Activated T-cell treated with anti-CD3 and anti-CD28 coated beads, Interleukin-2, amount 50 U/mL, for 72 hours (primary cell): Measurements from ENCODE around the gene DTNBP1. TPM values are rescaled to one million over a fixed set of nuclear protein-coding genes. Genes with fewer than 3 reads are reported as not detected.

Experiments
- ATAC-seq, 2 donors: fragments of 150-1000 bp; cut with Tn5 transposase; replicated peaks in 1 of 2; 2 replicates each; pipeline ENCODE4 v1.10.0; 2021; ENCODE audit warnings: moderate library complexity in 2 of 2, mild to moderate bottlenecking in 1 of 2
- DNase-seq, 2 donors: peaks; one replicate each; pipeline ENCODE4 v3.0.0; 2021 to 2022; ENCODE audit warnings: mixed read lengths in 1 of 2
- H3K27ac Mint-ChIP-seq: one replicate; pipeline ENCODE4 v1.8.0; 2022; ENCODE audit warnings: mild to moderate bottlenecking, moderate library complexity, mixed read lengths
- H3K27me3 Mint-ChIP-seq: one replicate; pipeline ENCODE4 v1.8.0; 2022; ENCODE audit warnings: low read depth, mixed read lengths
- H3K36me3 Mint-ChIP-seq, 2 donors: one replicate each; pipeline ENCODE4 v1.8.0; 2022; ENCODE audit warnings: mixed read lengths in 2 of 2, mild to moderate bottlenecking in 1 of 2; ENCODE audit not compliant: insufficient read depth in 2 of 2
- H3K4me1 Mint-ChIP-seq: one replicate; pipeline ENCODE4 v1.8.0; 2022; ENCODE audit warnings: low read depth, mixed read lengths
- H3K4me3 Mint-ChIP-seq, 2 donors: one replicate each; pipeline ENCODE4 v1.8.0; 2022; ENCODE audit warnings: mild to moderate bottlenecking in 2 of 2, mixed read lengths in 2 of 2, moderate library complexity in 2 of 2
- H3K9me3 Mint-ChIP-seq, 2 donors: one replicate each; pipeline ENCODE4 v1.8.0; 2022; ENCODE audit warnings: mixed read lengths in 2 of 2
- total RNA-seq, 2 donors: library from RNA; stranded (reverse); gene quantifications; one replicate each; pipeline ENCODE4 v1.2.3, GENCODE V29; 2022

Gene DTNBP1
- total RNA-seq, 2 donors from 2014 or later = 24.5 to 27.1 TPM

DNA sequence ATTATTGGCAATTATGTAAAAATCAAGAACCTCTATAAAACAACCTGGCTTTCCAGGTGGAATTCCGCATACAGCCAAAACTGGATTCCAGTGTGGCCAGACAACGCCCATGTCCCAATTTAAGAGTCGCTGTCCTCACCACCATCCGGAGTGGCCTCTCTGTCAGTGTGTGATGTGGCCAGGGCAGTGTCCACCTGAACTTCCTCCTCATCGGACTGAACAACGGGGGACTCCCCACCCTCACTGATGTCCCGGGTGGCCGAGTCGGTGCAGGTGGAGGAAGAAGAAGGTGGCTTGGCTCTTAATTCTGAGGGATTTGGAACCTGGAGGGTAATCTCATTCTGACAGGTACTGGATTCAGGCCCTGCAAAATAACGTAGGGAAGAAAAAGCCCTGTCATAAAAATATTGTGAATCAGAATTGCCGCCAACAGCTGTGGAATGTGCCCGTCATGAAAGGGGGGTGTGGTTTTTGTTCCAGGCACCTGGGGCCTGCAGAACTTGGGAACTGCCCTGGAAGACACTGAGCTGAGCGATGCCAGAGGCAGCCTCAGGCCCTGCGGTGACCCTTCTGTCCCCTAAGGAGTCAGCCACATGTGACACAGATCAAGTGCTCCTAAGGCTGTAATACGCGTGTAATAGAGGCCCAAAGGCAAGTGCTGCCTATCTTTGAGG, 139.8 kb downstream of the DTNBP1 start:
- no peaks in the 10 kb centered on the region for H3K27me3 Mint-ChIP-seq
- ATAC-seq (no peak), DNase-seq (no peak)
- H3K27ac Mint-ChIP-seq = peak overlapping the region; percentile 67
- H3K4me3 Mint-ChIP-seq = no peak overlapping the region
- peaks cover 13 to 39% of the 10 kb centered on the region in 2 donors for H3K36me3 Mint-ChIP-seq
- peaks cover 0 to 5% of the 10 kb centered on the region in 2 donors for H3K9me3 Mint-ChIP-seq
- peaks cover 25% of the 10 kb centered on the region for H3K4me1 Mint-ChIP-seq

DNA sequence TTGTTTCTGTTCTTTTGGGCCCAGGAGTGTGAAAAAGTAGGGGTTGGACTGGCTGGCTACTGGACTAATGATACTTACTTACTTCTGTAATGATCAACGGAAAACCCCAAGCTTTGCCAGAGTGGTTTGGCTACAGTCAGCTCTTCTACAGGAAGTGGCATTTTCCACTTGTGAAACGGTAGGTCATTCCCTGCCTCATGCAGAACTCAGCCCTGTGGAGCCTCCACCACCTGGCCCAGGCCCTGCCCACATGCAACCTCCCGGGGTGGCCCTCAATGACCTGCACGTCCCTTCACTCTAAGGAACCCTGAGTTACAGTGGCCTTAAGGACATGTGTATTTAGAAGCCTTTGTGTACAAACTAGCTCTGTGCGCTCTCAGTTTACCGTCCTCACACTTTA, 140.4 kb downstream of the DTNBP1 start:
- Mint-ChIP-seq H3K27me3 (no peaks in the 10 kb centered on the region), H3K4me1 (peaks cover 25% of the 10 kb centered on the region), H3K36me3 (peaks cover 12 to 39% of the 10 kb centered on the region in 2 donors), H3K4me3 (no peak overlapping the region), H3K27ac (peak overlapping the region; percentile 67), H3K9me3 (peaks cover 0 to 5% of the 10 kb centered on the region in 2 donors)
- no peak for DNase-seq
- ATAC-seq = peak; percentile 25 to 27

DNA sequence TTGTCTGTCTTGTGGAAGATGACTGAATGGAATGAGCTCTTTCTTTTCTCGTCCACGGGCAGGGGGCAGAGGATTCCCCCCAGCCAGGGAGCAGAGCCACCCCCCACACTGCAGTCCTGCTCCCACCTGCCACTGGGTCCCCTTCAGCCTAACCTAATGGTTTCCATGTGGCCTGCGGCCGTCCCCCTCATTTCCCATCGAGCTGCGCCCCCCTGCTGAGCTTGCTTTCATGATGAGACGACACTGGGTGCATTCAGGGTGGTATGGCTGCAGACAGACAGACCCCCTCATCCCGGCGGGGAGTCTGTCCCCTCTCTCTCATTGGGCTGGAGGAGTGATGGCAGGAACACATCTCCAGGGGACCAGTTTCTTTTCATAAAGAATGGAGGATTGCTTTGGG, 140.8 kb downstream of the DTNBP1 start:
- H3K27ac Mint-ChIP-seq = peak overlapping the region; percentile 67
- H3K9me3 Mint-ChIP-seq = peaks cover 0 to 5% of the 10 kb centered on the region in 2 donors
- H3K27me3 Mint-ChIP-seq = no peaks in the 10 kb centered on the region
- peaks cover 12 to 37% of the 10 kb centered on the region in 2 donors for H3K36me3 Mint-ChIP-seq
- DNase-seq (no peak), ATAC-seq (no peak)
- peaks cover 25% of the 10 kb centered on the region for H3K4me1 Mint-ChIP-seq
- H3K4me3 Mint-ChIP-seq = no peak overlapping the region

DNA sequence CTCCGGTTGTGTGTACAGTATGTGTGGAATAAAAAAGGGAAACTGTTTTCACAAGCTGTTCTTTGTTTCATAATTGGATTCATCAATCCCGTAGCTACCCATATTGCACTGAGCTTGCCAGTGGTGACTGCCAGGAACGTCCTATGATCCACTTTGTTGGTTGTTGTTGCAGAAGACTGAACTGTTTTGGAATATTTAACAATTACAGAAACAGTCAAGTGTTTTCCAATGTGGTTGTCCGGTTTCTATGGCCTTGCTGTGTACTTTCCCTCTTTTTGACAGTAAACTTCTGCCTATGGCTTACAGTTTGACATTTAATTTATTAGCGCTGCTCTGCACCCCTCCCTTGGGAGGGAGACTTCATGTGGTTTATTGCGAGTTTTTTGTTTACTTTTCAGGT, 141.2 kb downstream of the DTNBP1 start:
- DNase-seq (no peak), ATAC-seq (no peak)
- Mint-ChIP-seq H3K27ac (no peak overlapping the region), H3K36me3 (peaks cover 12 to 37% of the 10 kb centered on the region in 2 donors), H3K27me3 (no peaks in the 10 kb centered on the region), H3K4me1 (peaks cover 25% of the 10 kb centered on the region), H3K9me3 (peaks cover 0 to 5% of the 10 kb centered on the region in 2 donors), H3K4me3 (no peak overlapping the region)

DNA sequence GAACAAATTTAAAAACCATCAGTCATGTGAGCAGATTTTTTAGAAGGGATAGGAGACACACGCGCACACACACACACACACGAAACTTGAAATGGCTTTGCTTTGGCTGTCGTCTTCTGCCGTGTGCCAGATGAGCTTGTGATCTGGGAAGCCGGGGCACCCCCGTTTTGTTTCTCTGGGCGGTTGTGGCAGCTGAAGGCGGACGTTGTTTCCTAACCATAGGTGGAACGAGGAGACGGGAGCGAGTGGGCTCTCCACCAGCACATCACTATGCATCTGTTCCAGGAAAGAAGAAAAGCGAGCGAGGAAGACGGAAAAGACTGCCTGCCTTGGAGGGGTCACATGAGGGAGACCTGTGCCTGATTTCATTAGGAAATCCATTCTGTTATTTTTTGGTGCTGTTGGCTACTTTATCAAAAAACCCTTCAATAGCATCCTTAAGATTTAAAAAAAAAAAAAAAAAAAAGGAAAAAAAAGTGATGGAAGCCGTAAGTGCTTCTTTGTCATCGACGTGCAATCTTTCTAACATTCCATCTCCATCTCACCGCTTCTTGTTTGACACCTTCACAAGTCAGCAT, 142.1 kb downstream of the DTNBP1 start:
- peak overlapping the region; percentile 84 for H3K27ac Mint-ChIP-seq
- DNase-seq = no peak
- H3K9me3 Mint-ChIP-seq = peaks cover 0 to 3% of the 10 kb centered on the region in 2 donors
- no peaks in the 10 kb centered on the region for H3K27me3 Mint-ChIP-seq
- peaks cover 12 to 33% of the 10 kb centered on the region in 2 donors for H3K36me3 Mint-ChIP-seq
- H3K4me3 Mint-ChIP-seq = no peak overlapping the region
- ATAC-seq = no peak
- H3K4me1 Mint-ChIP-seq = peaks cover 19% of the 10 kb centered on the region

DNA sequence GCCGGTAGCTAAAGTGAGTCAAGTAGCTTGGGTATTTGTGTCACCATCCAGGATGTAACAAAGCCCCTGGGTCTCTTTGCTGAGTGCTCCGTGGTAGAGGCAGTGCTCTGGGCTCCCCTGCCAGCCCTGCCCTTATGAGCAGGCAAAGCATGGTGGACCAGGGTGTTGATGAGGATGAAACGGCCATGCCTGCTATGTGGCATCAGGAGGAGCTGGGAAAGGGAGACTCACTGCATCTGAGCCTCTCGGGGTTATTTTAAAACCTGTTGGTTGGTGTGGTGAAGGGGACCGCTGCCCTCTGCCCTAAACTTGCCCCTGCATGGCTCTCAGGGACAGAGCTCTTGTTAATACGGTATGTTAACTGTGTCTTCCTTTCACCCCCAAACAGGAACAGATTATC, 143.1 kb downstream of the DTNBP1 start:
- H3K27ac Mint-ChIP-seq = peak overlapping the region; percentile 87
- no peaks in the 10 kb centered on the region for H3K9me3 Mint-ChIP-seq
- peaks cover 10 to 37% of the 10 kb centered on the region in 2 donors for H3K36me3 Mint-ChIP-seq
- peaks cover 14% of the 10 kb centered on the region for H3K4me1 Mint-ChIP-seq
- no peak for DNase-seq
- no peaks in the 10 kb centered on the region for H3K27me3 Mint-ChIP-seq
- no peak overlapping the region for H3K4me3 Mint-ChIP-seq
- ATAC-seq = no peak

DNA sequence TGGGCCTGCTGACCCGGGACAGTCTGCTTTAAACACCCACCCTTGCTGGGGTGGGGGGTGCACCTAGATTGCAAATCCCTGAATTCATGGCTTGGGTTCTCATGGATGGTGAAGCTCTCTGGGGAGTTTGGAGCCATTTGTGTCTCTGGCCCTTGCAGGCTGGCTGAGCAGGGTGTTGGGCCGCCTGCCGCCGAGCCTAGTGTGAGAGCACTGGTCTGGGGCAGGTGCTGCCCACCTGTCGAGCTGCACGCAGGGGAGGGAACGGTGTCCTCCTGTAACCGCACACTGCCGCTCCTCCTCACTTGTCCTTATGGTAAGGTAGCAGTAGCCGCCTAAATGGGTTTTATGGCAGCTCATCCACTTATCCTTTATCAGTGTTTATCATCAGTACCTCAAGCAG, 143.9 kb downstream of the DTNBP1 start:
- Mint-ChIP-seq H3K4me1 (peaks cover 20% of the 10 kb centered on the region), H3K27me3 (no peaks in the 10 kb centered on the region), H3K4me3 (no peak overlapping the region), H3K27ac (peak overlapping the region; percentile 87), H3K36me3 (peaks cover 8 to 34% of the 10 kb centered on the region in 2 donors), H3K9me3 (no peaks in the 10 kb centered on the region)
- ATAC-seq (no peak), DNase-seq (no peak)

DNA sequence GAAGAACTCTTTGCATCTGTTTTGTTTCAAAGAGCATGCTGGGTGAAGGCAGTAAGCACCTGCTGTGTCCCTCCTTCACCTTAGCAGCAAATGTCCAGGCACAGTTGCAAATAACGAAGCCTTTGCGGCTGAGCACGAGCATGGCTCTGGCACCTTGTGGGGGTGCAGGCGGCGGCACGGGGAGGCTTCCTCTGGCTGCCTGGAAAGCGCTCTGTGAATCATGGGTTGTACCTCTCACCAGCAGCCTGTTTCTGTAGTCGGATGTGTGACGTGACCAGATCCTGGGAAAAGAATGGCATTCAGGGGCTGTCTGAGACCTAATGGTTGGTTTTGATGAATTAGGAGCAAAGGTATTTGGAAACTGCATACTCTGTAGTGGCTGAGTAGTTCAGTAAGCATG, 144.8 kb downstream of the DTNBP1 start:
- H3K27me3 Mint-ChIP-seq = no peaks in the 10 kb centered on the region
- peaks cover 10 to 36% of the 10 kb centered on the region in 2 donors for H3K36me3 Mint-ChIP-seq
- no peak for DNase-seq
- H3K4me3 Mint-ChIP-seq = no peak overlapping the region
- no peaks in the 10 kb centered on the region for H3K9me3 Mint-ChIP-seq
- H3K27ac Mint-ChIP-seq = peak overlapping the region; percentile 54
- peaks cover 24% of the 10 kb centered on the region for H3K4me1 Mint-ChIP-seq
- no peak for ATAC-seq

DNA sequence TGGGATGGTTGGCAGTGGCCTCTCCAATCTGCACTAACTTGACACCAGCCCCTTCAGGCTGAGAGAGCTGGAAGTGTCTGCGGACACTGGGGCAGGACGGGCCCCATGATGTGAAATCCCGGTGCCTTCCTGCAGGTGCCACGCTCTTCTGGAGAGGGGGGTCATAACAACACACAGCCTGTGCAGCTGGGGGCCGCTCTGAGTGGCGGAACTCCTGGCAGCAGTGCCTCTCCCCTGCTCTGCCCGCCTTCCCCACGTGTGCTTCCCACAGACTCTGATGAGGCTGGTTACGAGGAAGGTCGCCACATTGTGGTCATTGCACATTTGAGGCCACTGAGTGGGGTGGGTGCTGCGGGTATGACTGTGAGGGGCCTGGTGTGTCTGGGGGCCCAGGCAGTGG, 145.2 kb downstream of the DTNBP1 start:
- no peak overlapping the region for H3K27ac Mint-ChIP-seq
- DNase-seq = no peak
- ATAC-seq = no peak
- H3K4me1 Mint-ChIP-seq = peaks cover 20% of the 10 kb centered on the region
- H3K9me3 Mint-ChIP-seq = no peaks in the 10 kb centered on the region
- no peak overlapping the region for H3K4me3 Mint-ChIP-seq
- H3K36me3 Mint-ChIP-seq = peaks cover 10 to 34% of the 10 kb centered on the region in 2 donors
- H3K27me3 Mint-ChIP-seq = no peaks in the 10 kb centered on the region

DNA sequence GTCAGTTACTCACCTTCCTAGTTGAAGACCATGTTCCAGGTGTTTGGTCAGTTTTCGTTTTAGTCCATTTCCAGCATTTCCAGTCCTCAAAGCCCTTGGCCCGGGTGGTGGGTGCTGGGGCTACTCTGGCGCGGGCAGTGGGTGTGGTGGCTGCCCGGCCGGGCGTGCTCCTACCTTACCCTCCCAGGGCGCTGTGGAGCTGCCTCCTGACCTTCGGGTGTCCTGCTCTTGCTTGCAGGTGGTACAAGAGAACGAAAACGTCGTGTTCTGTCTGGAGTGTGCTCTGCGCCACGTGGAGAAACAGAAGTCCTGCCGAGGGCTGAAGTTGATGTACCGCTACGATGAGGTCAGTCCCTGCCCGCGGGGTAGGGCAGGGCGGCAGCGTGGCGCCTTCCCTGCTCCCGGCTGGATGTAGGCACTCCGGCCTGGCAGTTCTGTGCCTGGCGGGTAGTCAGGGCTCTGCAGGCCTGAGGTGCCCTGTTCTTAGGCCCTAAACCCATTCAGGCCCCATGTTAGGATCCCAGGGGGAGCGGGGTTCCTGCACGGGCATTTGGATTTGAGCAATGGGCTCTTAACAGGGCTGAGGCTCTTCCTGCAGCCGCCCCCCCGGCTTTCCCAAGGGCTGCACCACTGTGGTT, 145.8 kb downstream of the DTNBP1 start:
- DNase-seq (no peak), ATAC-seq (no peak)
- Mint-ChIP-seq H3K27ac (no peak overlapping the region), H3K27me3 (no peaks in the 10 kb centered on the region), H3K4me3 (no peak overlapping the region), H3K36me3 (peaks cover 10 to 36% of the 10 kb centered on the region in 2 donors), H3K9me3 (no peaks in the 10 kb centered on the region), H3K4me1 (peaks cover 15% of the 10 kb centered on the region)

DNA sequence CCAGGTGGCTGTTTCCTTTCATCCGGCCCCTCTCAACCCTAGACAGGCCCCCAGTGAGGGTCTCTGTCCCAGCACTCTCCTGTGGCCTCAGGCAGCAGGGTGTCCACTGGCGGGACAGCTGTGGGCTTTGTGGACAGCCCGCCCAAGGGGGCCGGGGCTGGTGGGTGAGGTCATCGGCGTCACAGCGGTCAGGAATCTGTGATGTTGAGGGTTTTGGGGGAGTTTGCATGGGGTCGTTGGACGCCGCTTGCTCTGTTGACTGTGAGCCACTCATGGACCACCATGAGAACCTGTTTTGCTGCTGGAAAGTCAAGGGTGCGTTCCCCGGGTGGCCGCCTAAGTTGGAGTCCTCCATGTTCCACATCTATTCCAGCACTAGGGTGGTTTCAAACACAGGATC, 146.4 kb downstream of the DTNBP1 start:
- Mint-ChIP-seq H3K9me3 (no peaks in the 10 kb centered on the region), H3K36me3 (peaks cover 10 to 40% of the 10 kb centered on the region in 2 donors), H3K27me3 (no peaks in the 10 kb centered on the region), H3K4me3 (no peak overlapping the region), H3K27ac (peak overlapping the region; percentile 69), H3K4me1 (peaks cover 9% of the 10 kb centered on the region)
- no peak for DNase-seq
- no peak for ATAC-seq

DNA sequence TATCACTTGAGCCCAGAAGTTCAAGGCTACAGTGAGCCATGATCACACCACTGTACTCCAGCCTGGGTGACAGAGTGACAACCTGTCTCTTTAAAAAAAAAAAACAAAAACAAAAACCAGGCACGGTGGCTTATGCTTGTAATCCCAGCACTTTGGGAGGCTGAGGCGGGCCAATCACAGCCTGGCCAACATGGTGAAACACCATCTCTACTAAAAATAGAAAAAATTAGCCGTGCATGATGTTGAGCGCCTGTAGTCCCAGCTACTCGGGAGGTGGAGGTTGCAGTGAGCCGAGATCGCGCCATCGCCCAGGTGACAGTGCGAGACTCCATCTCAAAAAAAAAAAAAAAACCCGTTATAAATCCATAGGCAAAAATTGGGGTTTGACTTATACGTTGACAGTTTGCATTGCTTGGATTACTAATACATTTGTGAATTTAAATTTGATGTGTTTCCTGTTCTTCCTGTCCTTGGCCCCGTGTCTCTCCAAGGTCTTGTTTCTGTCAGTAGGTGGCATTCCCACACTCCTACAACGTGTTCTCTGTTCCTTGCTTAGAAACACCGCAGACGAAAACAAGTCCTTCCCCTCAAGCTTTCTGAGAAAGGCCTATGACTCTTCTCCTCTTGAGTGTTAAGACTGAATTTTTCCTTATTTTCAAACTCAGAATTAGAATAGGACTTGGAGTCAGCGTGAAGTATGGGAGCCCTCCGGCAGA, 147.0 kb downstream of the DTNBP1 start:
- no peak for ATAC-seq

DNA sequence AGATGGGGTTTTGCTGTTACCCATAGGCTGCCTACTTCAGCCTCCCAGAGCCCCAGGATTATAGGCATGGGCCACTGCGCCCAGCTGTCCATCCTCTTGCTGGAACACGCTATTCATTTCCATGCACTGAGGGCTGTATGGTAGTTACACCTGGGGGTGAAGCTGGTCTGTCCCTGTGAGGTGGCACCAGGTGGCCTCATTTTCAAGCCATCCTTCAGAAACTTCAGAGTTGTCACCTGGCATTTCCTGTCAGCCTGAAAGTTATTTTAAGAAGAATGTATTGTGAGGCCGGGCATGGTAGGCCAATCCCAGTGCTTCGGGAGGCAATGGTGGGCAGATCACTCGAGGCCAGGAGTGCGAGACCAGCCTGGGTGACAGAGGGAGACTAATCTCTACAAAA, 147.6 kb downstream of the DTNBP1 start:
- Mint-ChIP-seq H3K9me3 (no peaks in the 10 kb centered on the region), H3K4me3 (no peak overlapping the region), H3K27me3 (no peaks in the 10 kb centered on the region), H3K4me1 (peaks cover 9% of the 10 kb centered on the region), H3K27ac (peak overlapping the region; percentile 84), H3K36me3 (peaks cover 10 to 41% of the 10 kb centered on the region in 2 donors)
- ATAC-seq (no peak), DNase-seq (no peak)

More for the DNA sequence above, 147.0 kb downstream of the DTNBP1 start:
- Mint-ChIP-seq H3K4me1 (peaks cover 9% of the 10 kb centered on the region), H3K36me3 (peaks cover 10 to 42% of the 10 kb centered on the region in 2 donors), H3K27ac (peak overlapping the region; percentile 69), H3K9me3 (no peaks in the 10 kb centered on the region), H3K27me3 (no peaks in the 10 kb centered on the region), H3K4me3 (no peak overlapping the region)
- DNase-seq = no peak
